ENCODE results near the gene OLR1.
"Not testable (repeated sequence)": the region's sequence is repeated elsewhere in the genome, so short reads cannot be mapped to it uniquely, and the experiment has no call there.

Gene OLR1

GRCh38 chr12:10190558-10191388, 18.8 kb upstream of the OLR1 start:
- peak; percentile 66 for DNase-seq

- no peak for DNase-seq
Observed at GRCh38 chr12:10189653-10190052, 17.7 kb upstream of the OLR1 start.

GRCh38 chr12:10186958-10187357, 15.0 kb upstream of the OLR1 start:
- not testable (repeated sequence) for DNase-seq

GRCh38 chr12:10186299-10186698, 14.4 kb upstream of the OLR1 start:
- peak; percentile 23 for DNase-seq

GRCh38 chr12:10184261-10184843, 12.4 kb upstream of the OLR1 start:
- no peak for DNase-seq

- DNase-seq, result no peak
Observed at GRCh38 chr12:10182354-10183049, 10.6 kb upstream of the OLR1 start.

- no peak for DNase-seq
Observed at GRCh38 chr12:10179776-10180181, 7.8 kb upstream of the OLR1 start.

- no peak for DNase-seq
Observed at GRCh38 chr12:10178821-10179220, 6.9 kb upstream of the OLR1 start, which contains the start of gene TMEM52B. Gene TMEM52B (plus strand): TSS chr12:10179032. CDS start chr12:10179575, 543 bp downstream.

- no peak for DNase-seq
Observed at GRCh38 chr12:10175846-10176636, 4.1 kb upstream of the OLR1 start.

- DNase-seq, result no peak
Observed at GRCh38 chr12:10174986-10175614, 3.2 kb upstream of the OLR1 start.

- DNase-seq, result no peak
Observed at GRCh38 chr12:10170216-10170615, 1.7 kb downstream of the OLR1 start.

GRCh38 chr12:10169104-10169503, 2.8 kb downstream of the OLR1 start:
- no peak for DNase-seq

GRCh38 chr12:10167599-10167998, 4.3 kb downstream of the OLR1 start:
- DNase-seq, result peak; percentile 16

- no peak for DNase-seq
Observed at GRCh38 chr12:10165421-10165820, 6.5 kb downstream of the OLR1 start.

GRCh38 chr12:10163084-10163483, 8.8 kb downstream of the OLR1 start:
- DNase-seq, result no peak

GRCh38 chr12:10160617-10161385, 11.1 kb downstream of the OLR1 start:
- no peak for DNase-seq

- no peak for DNase-seq
Observed at GRCh38 chr12:10159280-10159679, 12.7 kb downstream of the OLR1 start.

GRCh38 chr12:10158406-10158805, 13.5 kb downstream of the OLR1 start:
- DNase-seq, result peak; percentile 10

- no peak for DNase-seq
Observed at GRCh38 chr12:10155966-10156365, 16.0 kb downstream of the OLR1 start.

- no peak for DNase-seq
Observed at GRCh38 chr12:10154145-10154496, 17.8 kb downstream of the OLR1 start.

GRCh38 chr12:10153271-10154144, 18.4 kb downstream of the OLR1 start:
- DNase-seq, result peak; percentile 74

Data from CD4-positive, alpha-beta T cell treated with Interleukin-21 for 1 hour (primary cell).